CD4-positive, alpha-beta T cell treated with Interferon gamma for 1 hour (primary cell): ENCODE data around the gene RGS6.

Source experiments
- DNase-seq: peaks from one replicate; pipeline ENCODE4 v3.0.0-alpha.2; 2020

RGS6 gene

DNA sequence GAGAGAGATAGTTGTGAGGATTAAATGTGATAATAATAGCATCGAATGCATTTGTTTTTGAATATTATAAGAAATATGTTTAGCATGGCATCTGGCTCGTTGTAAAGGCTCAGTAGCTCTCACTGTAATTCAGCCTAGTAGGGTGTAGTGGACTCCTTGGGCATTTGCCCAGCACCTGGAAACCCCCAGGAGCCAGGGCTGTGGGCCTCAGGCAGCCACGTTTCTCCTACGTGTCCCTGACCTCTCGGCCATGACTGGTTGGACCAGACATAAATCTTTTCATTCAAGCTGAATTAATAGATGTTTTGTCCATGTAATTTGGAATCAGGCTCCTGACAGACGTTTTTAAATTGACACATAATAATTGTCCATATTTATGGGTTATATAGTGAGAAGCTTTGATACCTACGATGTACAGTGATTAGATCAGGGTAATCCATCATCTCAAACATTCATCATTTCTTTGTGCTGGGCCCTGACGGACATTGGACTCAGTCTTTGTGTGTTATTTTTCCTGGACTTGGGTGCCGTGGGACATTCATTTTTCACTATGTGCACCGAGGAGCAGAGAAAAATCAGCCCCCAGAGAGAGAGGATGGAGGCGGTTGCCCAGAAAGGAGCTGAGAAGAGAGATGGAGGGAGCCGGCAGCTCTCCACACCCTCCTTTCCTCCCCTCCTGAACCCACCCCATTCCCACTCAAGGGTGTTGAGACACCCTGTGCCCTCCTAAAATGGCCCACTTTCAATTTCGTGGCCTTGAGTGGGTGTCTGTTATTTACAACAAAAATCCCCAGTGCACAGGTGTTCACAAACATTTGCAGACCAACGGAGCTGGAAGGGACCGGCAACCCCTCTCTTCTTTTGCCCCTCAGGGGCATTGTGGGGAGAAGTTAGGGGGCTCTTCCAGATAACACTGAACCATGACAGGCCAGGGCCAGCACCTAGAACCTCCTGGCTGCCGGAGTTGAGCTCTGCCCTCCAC lies 665.3 kb downstream of the RGS6 start:
- no peak for DNase-seq

DNA sequence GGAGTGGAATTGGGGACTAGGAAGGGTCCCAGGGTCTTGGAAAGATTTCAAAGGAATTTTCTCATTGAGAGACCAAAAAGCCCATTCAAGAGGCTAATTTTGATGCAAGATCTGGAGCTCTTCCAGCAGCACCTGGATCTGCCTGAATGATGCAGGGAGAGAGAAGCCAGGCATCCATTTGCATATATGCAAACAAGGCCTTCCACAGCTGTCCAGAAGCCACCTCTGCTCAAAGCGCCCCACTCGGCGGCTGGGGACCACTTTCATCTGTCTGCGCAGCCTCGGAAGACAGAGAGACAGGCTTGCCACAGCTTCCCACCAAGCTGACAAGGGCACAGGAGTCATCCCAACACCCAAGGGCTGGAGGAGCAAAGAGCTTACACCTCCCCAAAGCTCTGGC lies 666.1 kb downstream of the RGS6 start:
- no peak for DNase-seq

DNA sequence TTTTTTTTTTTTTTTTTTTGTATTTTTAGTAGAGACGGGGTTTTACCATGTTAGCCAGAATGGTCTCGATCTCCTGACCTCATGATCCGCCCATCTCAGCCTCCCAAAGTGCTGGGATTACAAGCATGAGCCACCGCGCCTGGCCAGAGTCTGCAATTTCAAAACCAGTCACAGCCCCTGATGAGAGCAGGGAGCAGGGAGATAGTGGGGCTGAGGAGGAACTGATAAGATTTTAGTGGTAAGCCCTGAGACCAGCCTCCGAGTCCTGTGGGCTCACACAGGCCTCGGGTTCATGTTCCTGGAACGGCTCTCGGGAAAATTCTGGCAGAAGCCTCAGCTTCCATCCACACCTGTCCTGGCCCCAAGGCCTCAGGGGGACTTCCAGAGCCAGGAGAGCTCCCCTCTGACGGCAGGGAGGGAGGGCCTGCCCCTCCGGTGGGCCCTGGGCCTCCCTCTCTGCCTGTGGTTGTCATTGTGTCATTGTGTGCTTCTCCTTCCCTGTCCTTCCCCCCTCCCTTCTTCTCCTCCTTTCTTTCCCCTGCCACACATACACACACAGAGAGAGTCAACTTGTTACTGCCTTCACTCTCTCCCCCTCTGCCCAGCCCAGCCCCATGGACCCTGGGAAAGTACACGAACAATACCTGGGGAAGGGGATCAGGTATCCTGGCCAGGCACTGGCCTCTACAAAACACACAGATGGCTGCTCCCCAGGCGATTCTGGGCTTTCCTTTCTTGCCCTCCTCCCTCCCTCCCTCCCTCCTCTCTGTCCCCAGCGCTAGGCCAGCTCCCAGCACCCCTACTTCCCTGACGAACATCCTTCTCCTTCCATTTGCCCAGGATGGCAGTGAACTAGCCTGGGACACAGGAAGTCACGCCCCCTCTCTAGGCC lies 667.6 kb downstream of the RGS6 start:
- DNase-seq: no peak

DNA sequence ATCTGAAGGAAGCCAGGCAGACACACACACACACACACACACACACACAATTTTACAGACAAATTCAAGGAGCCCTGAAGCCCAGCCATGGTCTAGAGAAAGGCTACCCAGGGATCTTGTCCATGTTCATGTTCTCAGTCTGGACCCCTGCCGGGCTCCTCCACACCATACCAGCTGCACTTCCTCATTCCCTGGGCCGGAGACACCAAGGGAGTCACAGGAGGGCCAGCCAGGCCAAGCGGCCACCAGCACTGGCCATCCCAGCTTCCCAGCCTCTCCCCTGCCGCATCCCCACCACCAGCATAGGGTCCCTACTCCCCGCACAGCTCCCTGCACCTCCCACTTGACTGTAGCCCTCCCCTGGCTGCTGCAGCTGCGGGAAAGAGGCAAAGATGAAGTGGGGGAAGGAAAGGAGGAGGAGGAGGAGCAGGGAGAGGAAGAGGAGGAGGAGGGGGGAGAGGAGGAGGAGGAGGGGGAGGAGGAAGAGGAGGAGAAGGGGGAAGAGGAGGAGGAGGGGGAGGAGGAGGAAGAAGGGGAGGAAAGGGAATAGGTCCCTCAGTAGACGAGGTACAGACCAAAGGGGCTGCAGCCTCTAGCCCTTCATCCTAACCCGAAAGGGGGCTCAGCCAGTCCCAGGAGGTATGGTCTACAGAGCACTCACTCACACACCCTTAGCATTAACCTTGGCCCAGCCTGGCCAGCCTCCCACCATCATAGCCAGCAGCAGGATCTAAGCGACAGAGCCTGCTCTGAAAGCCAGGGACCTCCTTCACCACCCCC lies 668.5 kb downstream of the RGS6 start:
- no peak for DNase-seq

DNA sequence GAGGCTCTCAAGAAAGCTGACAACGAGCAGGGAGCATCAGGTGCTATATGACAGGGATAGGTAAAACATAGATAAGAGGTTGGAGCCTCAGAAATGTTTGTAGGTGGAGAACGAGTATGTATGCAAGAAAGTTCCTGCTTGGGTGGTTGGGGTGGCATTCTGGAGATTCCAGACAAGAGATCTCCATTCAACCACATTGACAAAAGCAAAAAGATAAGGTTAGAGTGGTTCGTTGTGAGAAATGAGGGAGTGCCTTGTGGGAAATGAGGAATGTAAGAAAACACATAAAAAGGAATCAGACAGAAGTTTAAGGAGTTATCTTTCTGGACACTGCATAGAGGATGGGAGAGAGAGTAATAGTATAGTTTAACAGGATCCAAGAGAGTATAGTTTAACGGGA lies 671.4 kb downstream of the RGS6 start:
- no peak for DNase-seq

DNA sequence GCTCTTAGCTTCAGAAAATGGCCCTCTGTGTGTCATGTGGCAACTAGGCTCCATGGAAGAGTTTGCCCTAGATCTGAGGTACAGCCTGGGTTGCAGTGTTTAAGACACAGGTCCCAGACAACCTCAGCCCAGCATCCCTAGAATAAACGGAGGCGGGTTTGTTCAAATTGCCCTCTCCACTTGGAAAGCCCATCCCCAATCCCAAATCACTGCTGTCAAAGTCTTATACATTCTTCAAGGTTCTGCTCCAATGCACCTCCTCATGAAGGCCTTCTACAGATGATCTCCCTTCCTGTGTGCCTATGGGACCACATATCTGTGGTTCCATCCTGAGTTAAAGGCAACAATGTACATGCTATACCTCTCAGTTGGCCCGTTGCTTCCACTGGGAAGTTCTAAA lies 671.9 kb downstream of the RGS6 start:
- no peak for DNase-seq

DNA sequence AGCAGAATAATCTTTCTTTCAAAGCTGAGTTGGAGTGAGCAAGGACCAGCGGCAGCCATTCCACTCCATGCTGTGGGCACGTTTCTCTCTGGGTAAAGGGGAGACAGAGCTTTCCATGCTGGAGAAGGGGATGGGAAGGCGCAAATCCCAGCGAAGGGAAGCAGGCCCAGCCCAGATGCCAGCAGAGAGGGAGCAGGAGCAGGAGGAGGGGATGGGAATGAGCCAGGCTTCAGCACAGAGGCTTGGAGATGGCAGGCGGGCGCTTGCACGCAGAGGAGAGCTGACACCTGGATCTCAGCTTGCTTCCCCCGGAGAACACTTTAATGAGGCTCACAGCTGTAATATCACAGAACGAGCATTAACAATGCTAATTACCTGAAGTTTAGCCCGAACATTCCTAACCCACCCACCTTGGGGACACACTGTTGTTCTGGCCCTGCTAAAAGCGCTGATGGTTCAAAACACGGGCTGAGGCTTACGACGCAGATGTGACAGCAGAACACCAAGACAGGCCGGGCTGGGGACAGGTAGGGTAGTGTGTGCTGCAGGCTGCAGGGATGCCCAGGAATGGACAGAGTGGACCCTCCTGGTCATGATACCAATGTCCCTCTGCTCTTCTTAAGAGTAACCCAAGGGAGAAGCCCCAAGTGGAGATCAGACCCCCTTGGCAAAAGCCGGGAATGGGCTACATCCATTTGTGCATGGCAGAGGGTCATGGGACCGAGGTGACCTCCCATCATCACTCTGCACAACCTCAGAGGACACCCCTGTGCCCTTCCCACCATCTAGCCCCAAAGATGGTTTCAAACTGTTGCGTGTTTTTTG lies 673.1 kb downstream of the RGS6 start:
- DNase-seq: no peak

DNA sequence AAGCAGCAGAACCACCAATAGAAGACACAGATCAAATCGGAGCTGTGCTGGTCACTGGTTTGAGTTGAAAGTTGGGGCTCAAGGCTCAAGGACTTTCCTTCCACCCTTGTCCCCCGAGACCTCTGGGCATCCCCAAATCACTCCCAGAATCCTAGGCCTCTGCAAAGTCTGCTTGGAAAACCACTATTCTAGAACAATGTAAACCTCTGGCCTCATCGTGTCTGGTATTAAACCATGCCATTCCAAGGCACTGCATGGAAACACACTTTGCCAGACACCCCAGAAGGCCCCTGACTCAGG lies 673.6 kb downstream of the RGS6 start:
- no peak for DNase-seq

DNA sequence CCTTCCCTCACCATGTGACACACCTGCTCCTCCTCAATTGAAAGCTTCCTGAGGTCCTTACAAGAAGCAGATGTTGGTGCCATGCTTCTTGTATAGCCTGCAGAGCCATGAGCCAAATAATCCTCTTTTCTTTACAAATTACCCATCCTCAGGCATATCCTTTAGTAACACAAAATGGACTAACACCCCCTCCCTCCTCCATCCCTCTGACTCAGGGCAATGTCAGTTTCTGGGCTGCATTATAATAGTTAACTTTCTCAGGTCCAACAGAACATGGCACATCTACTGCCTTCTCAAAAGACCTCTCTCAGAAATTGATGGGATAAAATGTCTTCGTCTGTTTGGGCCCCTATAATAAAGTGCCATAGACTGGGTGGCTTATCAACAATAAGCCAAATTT lies 674.6 kb downstream of the RGS6 start:
- no peak for DNase-seq

DNA sequence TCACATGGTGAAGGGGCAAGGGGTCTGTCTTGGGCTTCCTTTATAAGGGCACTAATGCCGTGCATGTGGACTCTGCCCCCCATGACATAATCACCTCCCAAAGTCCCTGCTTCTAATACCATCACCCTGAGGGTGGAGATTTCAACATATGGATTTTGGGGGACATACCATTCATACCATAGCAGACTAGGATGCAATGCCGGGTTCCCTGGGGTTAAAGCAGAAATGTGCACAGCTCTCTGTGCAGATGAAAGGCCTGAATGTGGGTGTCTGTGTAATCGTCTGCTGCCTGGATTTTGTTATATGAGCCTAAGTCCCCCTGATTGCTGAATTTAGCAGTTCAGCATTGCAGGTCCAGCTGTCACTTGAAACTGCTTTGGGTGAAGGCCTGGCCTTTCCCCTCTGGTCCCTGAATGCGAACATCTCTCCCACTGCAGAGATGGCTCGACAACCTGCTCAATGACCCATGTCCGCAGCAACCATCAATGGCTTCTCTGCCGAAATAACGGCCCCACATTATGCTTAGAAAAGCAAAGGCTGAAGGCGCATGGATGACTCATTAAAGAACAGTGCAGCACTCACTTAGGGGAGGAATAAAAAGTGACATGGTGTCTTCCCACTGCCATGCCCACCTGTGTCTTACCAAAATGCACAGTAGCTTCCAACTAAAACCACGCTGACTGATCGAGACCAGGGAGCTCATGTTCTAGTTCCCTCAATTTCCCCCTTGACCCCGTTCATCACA lies 675.3 kb downstream of the RGS6 start:
- DNase-seq: no peak

DNA sequence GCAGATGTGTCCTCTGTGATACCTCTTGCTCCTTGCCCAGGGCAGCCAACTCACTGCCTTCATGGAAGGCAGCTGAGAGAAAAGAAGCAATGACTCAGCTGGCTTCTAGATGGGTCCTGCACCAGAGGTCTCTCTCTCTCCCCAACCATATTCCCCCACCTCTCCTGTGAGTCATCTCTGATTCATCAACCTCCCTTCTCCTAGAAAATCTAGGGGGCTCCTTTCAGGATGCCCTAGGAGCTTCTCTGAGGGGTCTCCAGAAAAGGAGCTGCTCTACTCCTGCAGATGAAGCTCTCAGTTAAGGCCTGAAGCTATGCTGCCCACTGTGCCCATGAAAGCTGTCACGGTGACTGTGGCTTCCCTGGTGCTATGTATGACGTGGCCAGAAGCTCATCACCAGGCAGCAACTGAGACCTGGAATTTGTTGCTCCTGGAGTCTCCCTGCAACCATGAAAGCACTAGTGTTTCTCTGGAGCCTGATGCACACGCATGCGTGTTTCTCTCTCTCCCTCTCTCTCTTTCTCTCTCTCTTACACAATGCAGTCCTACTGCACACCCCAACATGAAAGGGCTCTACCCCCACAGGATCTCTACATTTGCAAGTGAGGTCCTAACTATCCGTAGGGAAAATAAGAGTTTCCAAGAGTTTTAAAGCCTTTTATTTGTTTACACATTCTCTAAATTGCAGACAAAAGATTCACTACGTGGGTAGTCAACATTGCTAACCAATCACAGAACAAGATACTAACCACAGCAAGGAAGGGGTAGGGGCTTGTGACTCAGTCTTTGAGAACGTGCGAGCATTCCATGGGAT lies 676.4 kb downstream of the RGS6 start:
- no peak for DNase-seq

DNA sequence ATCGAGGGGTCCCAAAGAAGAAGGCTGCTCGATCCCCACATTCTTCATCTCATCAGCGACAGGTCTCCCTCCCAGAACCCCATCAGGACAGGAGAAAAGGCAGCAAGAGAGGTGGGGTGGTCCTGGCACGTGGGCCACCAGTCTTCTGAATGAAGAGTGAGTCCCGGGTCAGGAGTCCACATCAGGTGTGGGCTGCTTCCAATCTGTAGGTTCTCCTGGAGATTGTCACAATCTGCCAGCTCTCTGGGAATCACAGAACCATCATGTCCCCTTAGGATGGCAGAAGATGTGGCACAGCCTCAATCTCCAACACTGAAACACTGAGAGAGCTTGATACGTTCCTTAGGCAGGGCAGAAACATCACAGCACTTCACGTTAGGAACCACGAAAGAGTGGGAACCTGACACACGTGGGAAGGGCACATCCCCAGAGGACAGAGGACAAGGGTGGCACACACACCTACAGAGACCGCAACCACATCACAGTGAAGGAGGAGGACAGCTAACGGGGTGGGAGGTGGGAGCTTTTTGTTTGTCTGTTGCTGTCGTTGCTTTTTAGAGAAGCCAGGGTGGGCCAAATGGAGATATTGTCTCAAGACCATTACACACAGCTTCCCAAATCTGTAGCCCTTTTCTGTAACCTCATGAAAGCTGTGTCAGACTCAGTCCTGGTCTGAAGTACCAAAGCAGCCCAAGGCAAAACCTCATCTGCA lies 677.1 kb downstream of the RGS6 start:
- DNase-seq: no peak

DNA sequence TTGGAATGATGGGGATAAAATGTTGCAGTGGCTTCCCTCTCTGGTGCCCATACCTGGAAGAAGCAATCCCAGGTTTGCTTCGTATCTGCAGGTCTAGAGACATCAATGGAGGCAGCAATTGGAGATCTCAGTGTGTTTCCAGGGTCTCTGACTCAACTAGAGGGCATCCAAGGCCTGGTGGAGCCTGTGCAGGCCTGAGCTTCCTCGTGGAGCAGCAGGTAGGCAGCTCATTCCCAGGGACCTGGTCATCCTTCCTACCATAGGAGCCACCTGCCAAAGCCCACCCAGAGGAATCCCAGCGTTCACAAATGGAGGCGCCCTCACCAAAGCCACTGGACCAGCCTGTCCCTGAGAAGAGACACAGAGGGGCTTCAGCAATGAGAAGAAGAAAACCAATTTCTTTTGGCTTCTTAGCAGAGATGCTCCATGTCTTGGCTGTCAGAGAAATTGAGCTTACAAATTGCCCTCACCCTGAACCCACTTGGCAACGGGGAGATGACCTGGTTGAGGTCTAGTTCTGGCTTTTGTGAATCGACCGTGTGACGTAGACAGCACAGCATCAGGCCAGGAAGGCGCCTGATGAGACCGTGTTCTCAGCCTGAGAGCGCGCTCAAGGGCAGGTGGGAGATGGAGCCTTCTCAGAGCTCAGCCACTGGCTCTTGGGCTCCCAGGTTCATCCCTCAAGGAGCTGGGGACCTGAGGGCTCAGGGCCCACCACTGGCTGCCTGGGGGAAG lies 678.0 kb downstream of the RGS6 start:
- DNase-seq: no peak

DNA sequence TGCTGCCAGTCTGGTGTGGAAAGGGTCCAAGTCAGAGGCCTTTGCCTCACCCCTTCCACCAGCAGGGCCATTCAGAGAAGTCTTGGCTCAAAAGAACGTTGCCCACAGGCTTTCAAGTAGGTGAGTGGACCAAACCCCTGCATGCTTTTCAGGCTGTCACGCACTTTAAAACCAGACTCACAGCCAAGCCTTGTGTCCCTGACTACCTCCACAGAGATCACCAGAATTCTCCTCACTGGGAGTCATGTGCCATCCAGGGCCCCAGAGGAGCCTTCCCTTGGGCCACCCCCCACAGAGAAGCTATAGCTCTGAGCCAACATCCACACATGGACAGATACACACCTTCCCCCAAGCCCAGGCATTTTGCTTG lies 678.6 kb downstream of the RGS6 start:
- DNase-seq: no peak

DNA sequence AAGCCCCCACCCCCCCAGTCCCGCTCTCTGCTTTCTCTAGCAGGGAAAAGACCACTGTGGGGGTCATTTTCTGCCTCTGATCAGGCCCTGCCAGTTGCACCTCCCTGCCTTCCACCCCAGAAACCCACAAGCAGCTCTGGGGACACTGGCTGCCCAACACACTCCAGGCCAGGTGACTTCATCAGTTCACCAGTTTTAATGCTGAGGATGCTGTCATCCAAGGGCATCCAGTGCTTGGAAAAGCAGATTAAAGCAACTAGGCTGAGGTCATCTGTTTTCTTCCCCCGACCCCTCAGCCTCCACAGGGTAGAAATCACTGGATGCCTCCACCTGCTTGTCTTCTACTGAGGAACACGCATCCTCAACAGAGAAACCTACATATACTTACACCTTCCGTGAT lies 679.3 kb downstream of the RGS6 start:
- DNase-seq: no peak

DNA sequence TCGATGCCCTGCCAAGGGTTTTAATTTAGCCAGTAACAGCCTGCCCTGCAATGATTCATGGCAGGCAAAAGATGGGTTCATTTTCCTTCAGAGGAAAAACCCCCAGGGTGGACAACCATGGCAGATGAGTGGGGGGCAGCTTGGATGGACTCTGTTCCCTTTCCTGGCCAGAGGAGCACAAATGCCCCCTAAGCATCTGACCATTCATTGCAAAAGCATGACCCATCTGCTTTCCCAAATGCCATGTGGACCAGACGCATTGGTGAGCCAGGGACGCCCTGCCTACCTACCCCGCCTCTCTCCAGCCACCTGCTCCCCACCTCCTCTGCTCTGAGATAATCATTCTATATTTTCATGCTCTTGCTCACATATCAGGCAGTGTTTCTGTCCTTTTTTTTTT lies 679.8 kb downstream of the RGS6 start:
- no peak for DNase-seq

DNA sequence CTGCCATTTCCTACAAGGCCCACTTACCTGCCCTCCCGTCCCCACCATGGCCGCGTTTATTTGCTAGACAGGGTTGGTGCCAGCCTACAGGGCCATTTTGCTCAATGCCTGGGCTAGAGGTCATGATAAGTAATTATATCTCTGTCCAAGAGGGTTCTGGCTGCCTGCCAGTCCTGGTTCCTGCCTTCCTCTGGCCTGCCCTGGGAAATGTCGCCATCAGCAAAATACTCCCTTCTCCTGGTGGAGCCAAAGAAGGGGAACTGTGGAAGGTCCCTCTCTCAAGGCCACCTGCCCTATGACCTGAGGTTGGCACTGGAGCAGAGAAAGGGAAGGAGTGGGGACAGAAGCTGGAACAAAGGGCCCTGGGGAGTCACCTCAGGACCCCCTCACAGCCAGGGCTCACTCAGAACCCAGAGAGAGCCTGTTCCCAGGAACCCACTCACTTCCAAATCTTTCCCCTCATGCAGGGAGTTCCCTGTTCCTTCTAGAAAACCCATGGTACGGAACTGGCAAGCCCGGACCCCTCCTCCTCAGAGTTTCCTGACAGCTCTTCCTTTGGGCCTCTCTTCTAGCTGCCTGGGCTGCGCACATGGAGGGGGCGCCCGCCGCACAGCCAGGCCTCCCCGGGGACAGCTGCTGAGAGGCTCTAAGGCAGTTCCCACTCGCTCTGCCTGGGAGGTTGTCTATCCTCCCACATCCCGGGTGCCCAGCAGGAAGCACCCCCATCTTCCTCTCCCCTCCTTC lies 681.2 kb downstream of the RGS6 start:
- DNase-seq: no peak

DNA sequence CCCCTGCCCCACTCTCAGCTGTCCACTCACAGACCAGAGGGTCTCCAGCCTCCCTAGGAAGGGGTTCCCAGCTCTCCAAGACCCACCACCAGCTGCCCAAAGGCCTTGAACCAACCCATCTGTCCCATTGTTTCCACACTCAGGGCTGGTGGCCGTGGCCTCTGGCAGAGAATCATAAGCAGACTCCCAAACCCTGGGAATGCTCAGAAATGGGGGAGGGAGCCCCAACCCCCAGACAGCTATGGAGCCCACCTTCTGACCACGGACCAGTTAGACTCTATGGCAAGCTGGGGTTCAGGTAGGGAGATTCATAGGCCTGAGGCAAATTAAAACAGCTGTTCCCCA lies 681.7 kb downstream of the RGS6 start:
- DNase-seq: no peak

DNA sequence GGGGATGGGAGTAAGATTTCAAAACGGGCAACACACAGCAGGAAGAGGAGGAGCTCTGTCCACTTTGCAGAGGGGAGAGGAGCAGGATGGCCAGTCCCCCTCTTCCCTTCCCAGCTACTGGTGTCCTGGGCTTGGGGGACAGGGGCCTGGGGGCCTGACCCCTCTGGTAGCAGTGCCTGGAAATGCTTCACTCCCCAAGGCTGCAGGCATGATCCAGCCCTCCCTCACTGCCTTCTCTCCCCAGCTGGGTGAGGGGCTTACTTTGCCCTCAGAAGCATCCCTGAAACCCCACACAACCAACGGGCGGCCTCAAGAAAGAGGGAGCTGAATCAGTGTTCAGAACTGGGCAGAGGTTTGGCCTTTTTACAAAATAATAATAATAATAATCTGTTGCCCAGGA lies 682.1 kb downstream of the RGS6 start:
- no peak for DNase-seq
